AG08395 (cell line): ENCODE measurements around the gene RNF207.

Experiments
- DNase-seq: peaks from one replicate; pipeline ENCODE4 v3.0.0; 2012; ENCODE audit warnings: mixed read lengths, low spot score

RNF207 gene

GRCh38 chr1:6174621-6175410, 31.1 kb upstream of the RNF207 start:
- DNase-seq = no peak

DNA sequence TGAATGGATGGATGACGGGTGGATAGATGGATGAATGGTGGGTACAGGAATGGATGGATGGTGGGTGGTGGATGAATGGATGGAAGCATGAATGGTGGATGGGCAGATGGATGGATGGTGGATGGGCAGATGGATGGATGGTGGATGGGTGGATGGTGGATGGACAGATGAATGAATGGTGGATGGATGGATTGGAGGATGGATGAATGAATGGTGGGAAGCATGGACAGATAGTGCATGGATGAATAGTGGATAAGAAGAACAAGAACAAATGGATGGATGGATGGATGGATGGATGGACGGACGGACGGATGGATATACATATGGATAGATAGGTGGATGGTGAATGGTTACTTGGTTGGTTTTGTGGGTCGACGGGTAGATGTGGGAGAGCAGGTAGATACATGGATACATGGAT, 30.5 kb upstream of the RNF207 start:
- DNase-seq = no peak

DNA sequence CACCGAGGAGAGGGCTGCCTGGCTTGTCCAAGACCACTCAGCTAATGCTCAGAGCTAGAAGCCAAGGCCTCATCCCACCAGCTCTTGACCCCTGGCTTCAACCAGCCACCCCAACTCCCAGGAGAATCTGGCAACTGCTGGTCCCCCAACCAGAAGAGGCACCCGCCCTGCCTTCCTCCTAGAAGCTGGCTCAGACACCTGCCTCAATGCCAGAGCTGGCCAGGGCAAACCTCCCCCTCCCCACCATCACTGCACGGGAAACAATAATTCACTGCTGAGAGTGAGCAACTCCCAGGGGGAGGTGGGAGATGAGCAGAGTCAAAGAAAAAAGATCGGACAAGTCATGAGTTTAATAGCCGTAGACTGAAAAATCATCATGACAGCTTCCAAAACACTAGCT, 29.1 kb upstream of the RNF207 start:
- no peak for DNase-seq

DNA sequence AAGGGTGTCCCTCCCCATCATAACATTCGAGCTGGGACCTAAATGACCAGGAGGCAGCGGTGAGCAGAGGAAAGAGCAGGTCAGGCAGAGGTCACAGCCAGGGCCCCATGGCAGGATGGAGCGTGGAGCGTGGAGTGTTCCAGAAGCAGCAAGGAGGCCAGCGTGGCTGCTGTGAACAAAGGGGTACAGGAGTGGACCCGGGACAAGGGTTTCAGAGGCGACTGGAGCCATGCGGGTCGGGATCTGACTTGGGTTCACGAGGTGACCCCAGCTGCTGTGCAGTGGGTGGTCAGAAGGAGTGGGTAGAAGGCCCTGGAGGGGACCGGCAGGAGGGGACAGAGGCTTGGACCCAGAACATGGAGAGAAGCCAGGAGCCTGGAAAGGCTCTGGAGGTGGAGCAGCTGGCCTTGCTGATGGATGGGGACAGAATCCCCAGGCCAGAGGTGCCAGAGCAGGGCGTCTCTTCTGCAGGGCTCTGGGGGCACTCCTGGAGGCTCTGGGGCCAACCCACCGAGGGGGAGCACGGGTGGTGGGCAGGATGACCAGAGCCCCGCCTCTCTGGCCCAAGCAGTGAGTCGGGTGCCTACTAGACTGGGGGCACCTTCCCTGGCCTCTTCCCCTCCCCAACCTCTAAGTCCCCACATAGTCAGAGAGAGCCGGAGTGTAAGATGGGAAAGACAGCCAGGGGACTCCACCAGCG, 28.1 kb upstream of the RNF207 start:
- DNase-seq = no peak

- no peak for DNase-seq
Measured at GRCh38 chr1:6178751-6179563, 27.0 kb upstream of the RNF207 start.

- DNase-seq = no peak
Measured at GRCh38 chr1:6179564-6180175, 26.2 kb upstream of the RNF207 start.

DNA sequence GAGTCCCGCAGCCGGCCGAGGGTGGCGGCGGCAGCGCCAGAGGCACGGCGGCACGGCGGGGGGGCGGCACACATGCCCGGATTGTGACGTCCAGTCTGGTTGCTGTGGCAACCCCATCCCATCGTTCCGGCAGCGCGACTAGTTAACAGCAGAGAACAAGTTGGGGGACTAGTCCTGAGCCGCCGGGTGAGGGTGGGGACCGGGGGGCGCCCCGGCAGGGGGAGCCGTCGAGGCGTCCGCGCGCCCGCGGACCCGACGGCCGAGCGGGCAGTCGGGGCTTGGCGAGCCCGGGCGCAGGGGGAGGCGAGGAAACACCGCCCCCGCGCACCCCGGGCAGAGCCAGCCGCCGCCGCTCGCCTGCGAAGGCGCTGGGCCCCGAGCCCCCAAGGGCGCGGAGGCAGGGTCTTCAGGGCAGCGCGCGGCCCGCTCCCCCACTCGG, 25.6 kb upstream of the RNF207 start, which contains the start of gene CHD5:
CHD5 (minus strand) TSS at position 54 of the 439 bp plus-strand sequence. CDS start 298 bp downstream, outside the sequence.
- no peak for DNase-seq

- no peak for DNase-seq
Measured at GRCh38 chr1:6180707-6181311, 25.1 kb upstream of the RNF207 start.

DNA sequence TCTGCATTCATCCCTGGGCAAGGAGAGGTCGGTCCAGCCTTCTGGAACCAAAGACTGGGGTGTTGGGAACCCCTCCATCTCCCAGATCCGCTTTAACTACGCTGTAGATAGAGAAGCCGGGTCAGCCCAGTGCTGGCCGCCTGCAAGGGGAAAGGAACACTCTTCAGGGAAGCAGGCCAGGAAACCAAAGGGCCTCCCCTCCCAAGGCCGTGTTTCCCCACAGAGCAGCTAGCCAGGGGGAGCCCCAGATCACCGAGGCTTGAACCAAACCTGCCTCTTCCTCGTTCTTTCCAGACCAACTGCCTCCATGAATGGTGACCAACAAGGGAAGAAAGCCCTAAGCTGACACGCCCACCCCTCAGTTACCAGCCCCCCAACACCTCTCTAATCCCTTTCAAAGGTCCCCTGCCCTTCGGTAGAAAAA, 24.6 kb upstream of the RNF207 start:
- no peak for DNase-seq

DNA sequence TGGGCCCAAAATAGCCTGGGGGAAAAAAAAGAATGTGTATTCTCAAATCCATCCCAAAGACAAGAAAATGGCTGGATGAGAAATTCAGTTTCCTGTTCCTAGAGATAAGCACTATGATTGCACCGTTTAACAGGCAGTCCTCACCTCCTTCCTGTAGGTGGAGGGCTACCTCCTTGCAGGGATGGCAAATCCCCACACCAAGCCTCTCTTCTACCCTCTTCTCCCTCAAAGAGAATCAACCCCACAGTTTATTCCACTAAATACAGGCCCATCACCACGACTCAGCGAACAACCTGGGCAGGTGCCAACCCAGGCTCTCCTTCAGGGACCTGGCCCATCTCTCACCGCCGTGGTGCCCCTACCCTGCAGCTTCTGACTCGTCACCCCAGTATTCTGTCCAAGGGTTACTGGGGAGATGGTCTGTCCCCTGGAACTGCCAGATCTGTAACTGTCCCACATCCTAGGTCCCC, 22.4 kb upstream of the RNF207 start:
- no peak for DNase-seq

DNA sequence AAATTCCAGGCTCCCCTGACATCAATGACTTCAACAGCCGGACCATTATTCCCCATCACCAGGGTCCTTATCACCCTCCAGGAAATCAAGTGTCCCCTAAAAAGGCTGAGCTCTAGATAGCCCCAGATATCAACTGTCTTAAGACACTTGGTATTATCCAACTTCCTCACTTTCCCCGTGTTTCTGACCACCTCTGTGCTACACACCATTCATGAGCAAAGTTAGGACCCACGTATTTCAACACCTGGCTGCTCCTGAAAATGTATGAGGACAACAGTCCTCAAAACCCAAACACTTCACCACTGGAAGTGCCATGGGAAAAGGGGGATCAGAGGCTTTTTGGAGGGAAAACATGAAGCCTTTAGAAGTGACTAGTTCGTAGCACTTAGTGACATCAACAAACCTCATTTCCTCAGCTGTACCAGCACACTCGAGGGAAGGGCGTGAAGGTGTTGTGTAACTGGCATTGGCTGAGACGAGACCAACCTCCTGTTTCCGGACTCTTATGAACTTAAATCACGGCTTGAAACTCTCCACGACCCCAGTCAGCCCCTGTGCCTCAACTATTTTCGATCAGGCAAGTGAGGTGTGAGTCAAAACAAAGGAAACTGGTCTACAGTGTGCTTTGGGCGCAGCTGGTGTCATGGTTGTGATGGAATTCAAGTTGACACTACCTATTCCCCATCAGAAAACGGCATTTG, 21.7 kb upstream of the RNF207 start:
- no peak for DNase-seq

DNA sequence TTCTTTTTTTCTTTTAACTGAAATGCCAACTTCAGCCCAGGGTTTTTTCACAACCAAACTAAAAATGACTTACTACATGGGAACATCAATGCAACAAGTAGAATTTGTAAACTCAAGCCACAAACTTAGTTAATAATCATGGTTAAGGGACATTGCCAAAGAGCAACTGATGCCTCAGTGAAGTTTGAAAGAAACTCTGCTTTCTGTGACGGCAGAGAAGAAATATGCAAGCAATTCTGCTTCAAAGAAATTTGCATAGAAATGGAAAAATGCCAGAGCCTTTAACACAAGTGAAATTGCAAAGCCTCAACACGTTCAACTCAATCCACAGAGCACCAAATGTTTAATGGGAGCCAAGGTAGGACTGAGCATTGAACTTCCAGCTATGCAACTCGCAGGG, 20.8 kb upstream of the RNF207 start:
- no peak for DNase-seq

DNA sequence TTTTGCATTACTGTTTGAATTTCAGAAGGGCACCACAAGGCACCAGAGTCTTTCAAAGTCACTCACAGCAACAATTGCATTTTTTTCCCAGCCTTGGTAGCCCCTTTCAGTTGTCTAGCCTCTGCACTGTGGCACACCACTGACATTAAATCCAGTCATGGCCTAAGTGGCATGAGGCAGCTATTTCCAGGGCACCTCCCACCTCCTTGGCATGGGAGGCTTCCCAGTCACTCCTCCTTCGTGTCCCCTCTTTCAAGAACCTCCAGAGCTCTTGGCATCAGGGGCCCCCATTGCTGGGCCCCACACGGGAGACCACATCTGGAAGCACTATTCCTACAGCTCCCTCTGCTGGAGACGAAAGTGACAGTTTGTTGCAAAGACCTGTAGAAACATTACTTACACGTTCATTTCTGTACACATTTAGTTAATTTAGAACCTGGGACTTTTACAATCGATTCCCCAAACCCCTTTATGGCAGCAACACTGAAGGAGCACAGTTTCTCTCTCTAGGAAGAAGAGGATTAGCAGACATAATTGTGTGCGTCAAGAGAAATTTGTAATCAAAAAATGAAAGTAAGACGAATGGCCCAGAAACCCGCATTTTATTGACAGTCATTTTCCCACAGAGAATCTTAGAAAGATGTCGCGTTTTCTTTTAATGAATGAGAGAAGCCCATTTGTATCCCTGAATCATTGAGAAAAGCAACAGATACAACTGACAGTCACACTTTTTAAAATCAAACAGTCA, 20.1 kb upstream of the RNF207 start:
- no peak for DNase-seq

- DNase-seq = no peak
Measured at GRCh38 chr1:6188466-6188865, 17.5 kb upstream of the RNF207 start.

DNA sequence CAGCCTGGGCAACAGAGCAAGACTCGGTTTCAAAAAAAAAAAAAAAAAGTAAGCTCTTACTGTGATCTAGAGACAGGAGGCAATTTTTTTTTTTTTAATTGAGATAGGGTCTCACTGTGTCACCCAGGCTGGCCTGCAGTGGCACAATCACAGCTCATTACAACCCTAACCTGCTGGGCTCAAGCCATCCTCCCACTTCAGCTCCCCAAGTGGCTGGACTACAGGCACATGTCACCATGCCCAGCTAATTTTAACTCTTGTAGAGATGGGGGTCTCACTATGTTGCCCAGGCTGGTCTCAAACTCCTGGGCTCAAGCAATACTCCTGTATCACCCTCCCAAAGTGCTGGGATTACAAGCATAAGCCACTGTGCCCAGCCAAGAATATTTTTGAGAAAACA, 14.0 kb upstream of the RNF207 start:
- DNase-seq = no peak

DNA sequence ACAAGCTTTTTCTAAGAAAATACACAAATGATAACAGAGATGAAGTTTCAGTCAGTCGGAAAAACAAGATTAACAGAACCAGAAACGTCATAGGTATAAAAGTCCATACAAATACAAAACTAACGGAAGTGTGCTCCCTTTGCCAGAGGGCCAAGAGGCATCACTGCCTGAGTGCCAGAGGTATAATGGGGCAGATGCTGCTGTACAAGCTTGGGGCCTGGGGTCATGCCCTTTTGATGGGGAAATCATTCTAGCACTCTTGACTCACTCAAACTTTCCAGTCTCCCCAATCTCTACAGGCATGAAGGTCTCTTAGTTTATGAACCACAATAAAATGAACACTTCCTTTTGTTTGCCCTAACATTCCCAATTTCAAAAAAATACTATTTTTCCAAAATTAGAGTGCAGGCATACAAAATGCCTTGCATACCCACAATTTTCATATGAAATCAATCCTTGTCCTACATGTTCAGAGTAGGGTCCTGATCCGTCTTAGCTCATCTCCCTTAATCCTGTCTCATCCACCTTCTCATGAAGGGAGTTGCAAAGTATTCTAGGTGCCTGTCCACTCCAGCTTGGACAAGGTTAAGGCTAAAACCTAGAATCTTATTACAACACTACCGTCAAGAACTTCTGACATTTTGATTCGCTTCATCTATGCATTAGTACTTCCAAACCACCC, 8.0 kb upstream of the RNF207 start:
- DNase-seq = no peak

DNA sequence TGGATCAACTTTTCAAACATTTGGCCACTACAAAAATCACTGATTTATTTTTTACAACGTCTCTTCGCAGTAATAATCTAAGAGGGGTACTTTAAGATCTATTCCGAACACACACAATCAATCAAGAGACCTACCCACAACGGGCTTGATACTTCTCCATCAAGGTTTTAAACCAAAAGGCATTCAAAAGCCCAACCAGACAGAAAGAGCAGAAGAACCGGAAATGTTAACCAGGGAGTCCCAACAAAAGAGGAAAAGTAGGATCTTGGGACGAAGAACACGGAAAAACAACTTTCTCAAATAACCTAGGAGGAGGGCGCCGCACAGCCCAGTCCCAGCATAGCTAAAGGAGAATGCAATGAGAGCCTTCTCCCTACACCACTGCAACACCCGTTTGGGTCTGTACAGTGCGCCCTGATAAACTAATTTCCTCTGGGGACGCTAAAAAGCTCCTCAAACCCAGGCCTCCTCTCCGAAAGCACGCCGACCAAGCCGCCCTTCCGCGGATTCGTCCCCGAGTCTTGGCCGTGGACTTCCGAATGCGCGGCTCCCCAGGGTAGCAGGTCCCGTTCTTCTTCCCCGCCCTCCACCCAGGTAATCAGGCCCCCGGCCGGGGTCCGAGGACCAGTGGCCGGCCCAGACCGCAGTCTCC, 7.1 kb upstream of the RNF207 start:
- DNase-seq = no peak

DNA sequence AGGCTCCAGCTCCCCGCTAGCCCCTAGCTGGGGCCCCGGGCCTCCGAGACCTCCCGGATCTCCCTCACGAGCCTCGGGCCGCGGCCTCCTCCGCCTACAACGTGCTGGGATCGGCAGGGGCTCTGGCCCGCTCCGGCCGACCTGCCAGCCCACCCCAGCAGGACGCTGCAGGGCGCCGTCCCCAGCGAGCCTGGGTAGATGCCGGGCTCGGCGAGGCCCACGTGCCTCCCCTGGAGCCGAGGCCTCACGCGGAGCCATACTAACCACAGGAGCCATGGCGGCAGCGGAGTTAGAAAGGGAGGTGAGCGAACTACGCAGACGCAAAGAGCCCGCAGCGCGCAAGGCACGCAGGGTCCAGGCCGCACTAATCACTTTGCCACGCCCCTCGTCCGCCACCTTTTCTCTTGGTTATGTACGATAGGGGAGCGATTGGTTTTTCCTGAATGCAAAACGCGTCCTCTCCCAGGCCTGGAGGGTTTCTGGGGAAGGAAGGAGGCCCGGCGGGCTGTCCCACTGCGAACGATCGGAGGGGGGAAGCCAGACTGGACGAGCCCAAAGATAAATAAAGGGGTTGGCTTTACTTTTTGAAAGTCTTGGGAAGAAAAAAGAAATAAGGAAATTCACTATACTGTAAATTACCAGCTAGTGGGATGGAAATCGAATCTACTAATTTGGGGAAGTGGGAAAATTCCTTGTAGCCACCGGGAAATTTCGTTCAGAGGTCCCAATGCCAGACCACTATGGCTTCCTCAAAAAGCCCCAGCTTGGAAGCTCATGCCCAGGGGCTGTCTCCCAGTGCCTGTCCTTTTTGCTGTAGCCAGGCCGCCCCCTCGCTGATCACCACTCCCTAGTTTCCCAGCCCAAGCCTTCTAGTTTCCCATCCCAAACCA, 6.4 kb upstream of the RNF207 start, which contains the start of gene RPL22:
RPL22 (minus strand) TSS at position 298 of the 890 bp plus-strand sequence; CDS start at position 276, 22 bp downstream.
- DNase-seq = peak; percentile 98
